Mammary epithelial cell (primary cell): ENCODE results near the gene CLC.

Source experiments
- CTCF ChIP-seq, 2 donors: IDR thresholded peaks in 1 of 2; conservative IDR thresholded peaks in 1 of 2; 2 replicates each; pipeline ENCODE4 v1.5.1; 2011 to 2012; ENCODE audit warnings: inconsistent platforms in 2 of 2, low read length in 2 of 2, mild to moderate bottlenecking in 2 of 2, control low read depth in 1 of 2, low read depth in 1 of 2; ENCODE audit not compliant: insufficient read depth in 1 of 2; ENCODE audit errors: extremely low read depth in 1 of 2
- EZH2 ChIP-seq: IDR thresholded peaks from 2 replicates; pipeline ENCODE4 v1.6.1; 2012; ENCODE audit warnings: low read length, inconsistent platforms, borderline replicate concordance

- no peak for TF ChIP-seq CTCF (conservative IDR thresholded peaks at IDR 0.05 in 1 of 2, IDR thresholded peaks at IDR 0.05 in 1 of 2; ENCODE audit: extremely low read depth in 1 of 2, insufficient read depth in 1 of 2, low read depth in 1 of 2, low read length in 2 of 2)
- no peak for TF ChIP-seq EZH2
Measured at GRCh38 chr19:39778763-39779162, 40.9 kb upstream of the CLC start, which contains the start of gene LEUTX.
